ENCODE results near the gene ADAP1. TPM values are rescaled to one million over a fixed set of nuclear protein-coding genes. Genes with fewer than 3 reads are reported as not detected.
A peak's percentile ranks its signal among the peaks of the same experiment; 100 is the strongest.

ADAP1 gene
- total and polyA plus RNA-seq, 2 of the 8 experiments (the other 6 are each of a cell fraction or from before 2014, with no cell fraction given): 5.8 to 6.1 TPM

GRCh38 chr7:975702-976473, 21.4 kb upstream of the ADAP1 start:
- Histone ChIP-seq H3K9me3 (ENCODE audit: insufficient read depth in 2 of 2, low read depth in 1 of 2, low read length in 1 of 2) (no peaks in the 10 kb centered on the region), H3K36me3 (ENCODE audit: control insufficient read depth in 2 of 4, insufficient read depth in 4 of 4, low read length in 3 of 4) (peaks cover 5 to 17% (median 7%) of the 10 kb centered on the region in 4 experiments; a peak in 6 of 8 replicates), H3K4ac (replicated peaks; ENCODE audit: insufficient read length, low read depth, low read length) (no peak overlapping the region), H3K23me2 (ENCODE audit: low read depth, low read length) (peaks cover 3% of the 10 kb centered on the region; the same call in 1 of the 2 replicates), H3K27ac (ENCODE audit: low read depth, low read length) (no peak overlapping the region), H3K79me1 (ENCODE audit: low read depth, low read length) (peaks cover 5% of the 10 kb centered on the region), H3K23ac (ENCODE audit: insufficient read length) (no peak overlapping the region), H3K4me1 (replicated peaks in 1 of 4; ENCODE audit: control insufficient read depth in 3 of 4, insufficient read depth in 4 of 4, low read length in 3 of 4) (peaks cover 0 to 6% (median 3%) of the 10 kb centered on the region in 4 experiments; a peak in 5 of 7 replicates), H2BK20ac (ENCODE audit: low read length) (no peak overlapping the region), H2AK5ac (ENCODE audit: low read depth, low read length) (no peak overlapping the region), H3K27me3 (replicated peaks in 1 of 4; ENCODE audit: control insufficient read depth in 3 of 4, extremely low read depth in 1 of 4, insufficient read depth in 3 of 4, low read length in 3 of 4) (no peaks in the 10 kb centered on the region), H4K91ac (replicated peaks; ENCODE audit: insufficient read length, low read length) (no peak overlapping the region), H3K18ac (ENCODE audit: extremely low read depth, low read length) (no peak overlapping the region; the same call in 1 of the 2 replicates), H3K4me2 (ENCODE audit: insufficient read depth in 1 of 2, low read depth in 2 of 2, low read length in 2 of 2) (peak overlapping the region; percentile 75 to 81), H3K14ac (ENCODE audit: insufficient read length) (no peak overlapping the region), H2BK120ac (replicated peaks; ENCODE audit: low read depth, low read length) (no peak overlapping the region), H2BK5ac (ENCODE audit: low read depth, low read length) (no peak overlapping the region), H3K4me3 (ENCODE audit: extremely low read depth in 1 of 4, insufficient read depth in 2 of 4, low read depth in 3 of 4, low read length in 4 of 4) (peak overlapping the region in 3 of 4 experiments; percentile 3 to 89 (median 20); a peak in 4 of 8 replicates), H4K20me1 (replicated peaks in 1 of 2; ENCODE audit: control insufficient read depth in 1 of 2, insufficient read depth in 2 of 2, low read length in 2 of 2) (peaks cover 0 to 12% of the 10 kb centered on the region in 2 experiments), H2AFZ (ENCODE audit: low read length) (no peak overlapping the region; the same call in 1 of the 2 replicates), H3K79me2 (ENCODE audit: control insufficient read depth in 1 of 2, insufficient read depth in 2 of 2, low read length in 2 of 2) (peaks cover 4 to 22% of the 10 kb centered on the region in 2 experiments; a peak in 3 of 4 replicates), H4K5ac (ENCODE audit: insufficient read length, low read depth, low read length) (peak overlapping the region; percentile 36), H2BK15ac (ENCODE audit: low read length) (no peak overlapping the region), H3K56ac (replicated peaks; ENCODE audit: insufficient read length, low read depth, low read length) (no peak overlapping the region), H2BK12ac (ENCODE audit: low read depth, low read length) (no peak overlapping the region), H3K9ac (replicated peaks in 1 of 4; ENCODE audit: extremely low read depth in 1 of 4, low read depth in 3 of 4, low read length in 3 of 4) (no peak overlapping the region), H4K8ac (ENCODE audit: extremely low read depth, insufficient read depth, low read length) (peak overlapping the region; percentile 92)
- ChIA-PET CTCF (ENCODE audit: partially characterized antibody) (interaction anchor here (0.8 to 3.9 kb wide), 11 partner anchors 9 to 106 kb away, joined by 3 to 32 read pairs (median 4); no protein-coding TSS in a partner anchor), POLR2A (ENCODE audit: partially characterized antibody) (interaction anchor here (0.8 to 3.6 kb wide), 13 partner anchors 9 to 96 kb away, joined by 3 to 12 read pairs (median 6); no protein-coding TSS in a partner anchor)
- DNase-seq (ENCODE audit: low read depth in 1 of 2, low spot score in 2 of 2) (no peak), FAIRE-seq (no peak)
- 55% methylated on average over 28 of the region's 28 CpGs; no CpG with 5 or more reads in 1 of the 2 experiments for WGBS, 2 experiments (ENCODE audit: extremely low coverage in 1 of 2, insufficient coverage in 1 of 2, insufficient read length in 1 of 2, insufficient replicate concordance in 2 of 2, low coverage in 1 of 2, low lambda C conversion rate in 2 of 2, missing lambda C conversion rate in 1 of 2)
- TF ChIP-seq SP2 (IDR thresholded peaks at IDR 0.05; ENCODE audit: low read length) (no peak), JUN (IDR thresholded peaks at IDR 0.05; ENCODE audit: low read depth, low read length) (no peak), FOSL1 (IDR thresholded peaks at IDR 0.05; ENCODE audit: insufficient read depth, low read depth, low read length) (no peak), RBBP5 (IDR thresholded peaks at IDR 0.05; ENCODE audit: borderline replicate concordance, low read depth, low read length) (no peak), ATF3 (IDR thresholded peaks at IDR 0.05; ENCODE audit: insufficient read depth, low read depth, low read length) (no peak), USF2 (IDR thresholded peaks at IDR 0.05; ENCODE audit: low read length) (no peak), ASH2L (IDR thresholded peaks at IDR 0.05; ENCODE audit: low read length) (no peak), CBX8 (IDR thresholded peaks at IDR 0.05; ENCODE audit: borderline replicate concordance, low read depth, low read length) (no peak), TEAD4 (IDR thresholded peaks at IDR 0.05; ENCODE audit: low read depth, low read length) (no peak), SIX5 (IDR thresholded peaks at IDR 0.05; ENCODE audit: low read depth, low read length) (no peak)
